Prostate gland (tissue), 2 donors: ENCODE results near the gene SIRT2. TPM values are rescaled to one million over a fixed set of nuclear protein-coding genes. Genes with fewer than 3 reads are reported as not detected.

Source experiments
- DNase-seq: peaks from one replicate; pipeline ENCODE4 v3.0.0-alpha.2; 2019; ENCODE audit warnings: low spot score
- H3K27ac ChIP-seq, 2 donors: fragments of 200-600 bp; sonication (generic); 2 replicates each; pipeline ENCODE4 v1.5.1; 2017 to 2019
- H3K27me3 ChIP-seq: fragments of 200-600 bp; sonication (generic); replicated peaks from 2 replicates; pipeline ENCODE4 v1.5.1; 2019; ENCODE audit not compliant: insufficient read depth
- H3K36me3 ChIP-seq, 2 donors: fragments of 200-600 bp; sonication (generic); 1 replicate in 1 of 2; 2 replicates in 1 of 2; pipeline versions ENCODE4 v1.5.1 to v1.8.1; 2017 to 2019
- H3K4me1 ChIP-seq: fragments of 200-600 bp; sonication (generic); replicated peaks from 2 replicates; pipeline ENCODE4 v1.5.1; 2019
- H3K4me3 ChIP-seq, 2 donors: fragments of 200-600 bp; sonication (generic); 2 replicates each; pipeline ENCODE4 v1.5.1; 2017 to 2019
- H3K9me3 ChIP-seq: fragments of 200-600 bp; sonication (generic); 2 replicates; pipeline ENCODE4 v1.5.1; 2017
- CTCF ChIP-seq, 4 experiments: fragments of 200-600 bp in 2 of 4; fragments of 450-650 bp in 2 of 4; sonication (generic) in 2 of 4; IDR thresholded peaks; 1 replicate in 3 of 4; 2 replicates in 1 of 4; pipeline ENCODE4 v1.5.1; 2016 to 2019; ENCODE audit warnings: antibody characterized with exemption in 4 of 4, mild to moderate bottlenecking in 2 of 4, moderate library complexity in 2 of 4
- POLR2A ChIP-seq: fragments of 450-650 bp; IDR thresholded peaks from one replicate; pipeline ENCODE4 v1.6.1; 2016; ENCODE audit warnings: antibody characterized with exemption, mild to moderate bottlenecking
- POLR2AphosphoS5 ChIP-seq: sonication (generic); formaldehyde crosslinking; IDR thresholded peaks from one replicate; pipeline ENCODE4 v1.6.1; 2017; ENCODE audit warnings: antibody characterized with exemption
- WGBS: methylation state at CpG from one replicate; pipeline ENCODE4 v1.1.5; 2018; 5-methylcytosine and 5-hydroxymethylcytosine counted together
- intact Hi-C: fragments of 100-400 bp; cut with DNase I; formaldehyde crosslinking; loops from one replicate; pipeline ENCODE4 v1.14.2; 2022
- total RNA-seq, 2 donors: library from RNA; depleted of rRNA; stranded (reverse); fragments of >200 nt; gene quantifications; one replicate each; pipeline ENCODE4 v1.1.0, GENCODE V29; 2016

SIRT2 gene
- total RNA-seq, 2 donors from 2014 or later, result 55.8 to 89.0 TPM

GRCh38 chr19:38932425-38933179 is 33.2 kb upstream of the SIRT2 start:
- no peak for DNase-seq
- Histone ChIP-seq H3K4me3 (no peak overlapping the region), H3K27ac (no peak overlapping the region), H3K4me1 (peaks cover 5% of the 10 kb centered on the region), H3K36me3 (no peaks in the 10 kb centered on the region), H3K27me3 (no peaks in the 10 kb centered on the region), H3K9me3 (no peaks in the 10 kb centered on the region)
- no peak for TF ChIP-seq POLR2A
- TF ChIP-seq POLR2AphosphoS5, result no peak
- no peak for TF ChIP-seq CTCF (IDR thresholded peaks at IDR 0.05)
- intact Hi-C loops, result loop anchor here (5.0 to 10.0 kb wide), 3 partner anchors 198 to 528 kb away; partner anchors contain the start of genes ACTN4 and FAM98C
- 91% methylated on average over 29 of the region's 29 CpGs for WGBS

GRCh38 chr19:38931521-38931793 is 32.0 kb upstream of the SIRT2 start:
- Histone ChIP-seq H3K4me1 (peaks cover 5% of the 10 kb centered on the region), H3K27me3 (no peaks in the 10 kb centered on the region), H3K9me3 (no peaks in the 10 kb centered on the region), H3K4me3 (peak overlapping the region; percentile 60 to 61), H3K36me3 (no peaks in the 10 kb centered on the region), H3K27ac (peak overlapping the region; percentile 91 to 94)
- intact Hi-C loops, result loop anchor here (5.0 to 10.0 kb wide), 3 partner anchors 197 to 527 kb away; partner anchors contain the start of genes ACTN4 and FAM98C
- no peak for DNase-seq
- WGBS, result 26% methylated on average over 8 of the region's 8 CpGs
- TF ChIP-seq POLR2AphosphoS5 (no peak), POLR2A (no peak), CTCF (IDR thresholded peaks at IDR 0.05) (no peak)

GRCh38 chr19:38930776-38931520 is 31.5 kb upstream of the SIRT2 start, which contains the start of gene MRPS12:
Gene MRPS12 (plus strand): TSS chr19:38930944. CDS start chr19:38931295, 351 bp downstream.
- Histone ChIP-seq H3K27me3 (no peaks in the 10 kb centered on the region), H3K36me3 (no peaks in the 10 kb centered on the region), H3K9me3 (no peaks in the 10 kb centered on the region), H3K4me1 (peaks cover 5% of the 10 kb centered on the region), H3K4me3 (peak within 1 kb of the TSS; percentile 60 to 61), H3K27ac (peak within 1 kb of the TSS; percentile 91 to 94)
- peak; percentile 99 for DNase-seq
- WGBS, result 0% methylated on average over 40 of the region's 40 CpGs
- intact Hi-C loops, result loop anchor here (5.0 to 10.0 kb wide), 3 partner anchors 196 to 526 kb away; partner anchors contain the start of genes ACTN4 and FAM98C
- TF ChIP-seq POLR2A (peak; percentile 33), POLR2AphosphoS5 (no peak), CTCF (IDR thresholded peaks at IDR 0.05) (no peak)

GRCh38 chr19:38929929-38930775 is 30.7 kb upstream of the SIRT2 start, which contains the start of gene SARS2:
Gene SARS2 (minus strand): TSS chr19:38930763. CDS start chr19:38930736, 27 bp downstream.
- H3K9me3 ChIP-seq, result no peaks in the 10 kb centered on the region
- intact Hi-C loops, result loop anchor here (5.0 to 10.0 kb wide), 3 partner anchors 195 to 525 kb away; partner anchors contain the start of genes ACTN4 and FAM98C
- peak; percentile 85 for DNase-seq
- no peaks in the 10 kb centered on the region for H3K36me3 ChIP-seq
- peak within 1 kb of the TSS; percentile 60 to 61 for H3K4me3 ChIP-seq
- TF ChIP-seq POLR2AphosphoS5 (peak; percentile 90), CTCF (IDR thresholded peaks at IDR 0.05) (peak; percentile 99 to 100 (median 100)), POLR2A (peak; percentile 16)
- peak within 1 kb of the TSS; percentile 91 to 94 for H3K27ac ChIP-seq
- no peaks in the 10 kb centered on the region for H3K27me3 ChIP-seq
- peaks cover 5% of the 10 kb centered on the region for H3K4me1 ChIP-seq
- 3% methylated on average over 48 of the region's 49 CpGs for WGBS
